TTC549 (cell line): ENCODE data around the gene COL17A1.

Experiments
- FAIRE-seq: peaks from 2 replicates; lab custom pipeline; 2012; peaks lifted over from hg19 to GRCh38; lab: Jason Lieb, UNC

The COL17A1 gene

DNA sequence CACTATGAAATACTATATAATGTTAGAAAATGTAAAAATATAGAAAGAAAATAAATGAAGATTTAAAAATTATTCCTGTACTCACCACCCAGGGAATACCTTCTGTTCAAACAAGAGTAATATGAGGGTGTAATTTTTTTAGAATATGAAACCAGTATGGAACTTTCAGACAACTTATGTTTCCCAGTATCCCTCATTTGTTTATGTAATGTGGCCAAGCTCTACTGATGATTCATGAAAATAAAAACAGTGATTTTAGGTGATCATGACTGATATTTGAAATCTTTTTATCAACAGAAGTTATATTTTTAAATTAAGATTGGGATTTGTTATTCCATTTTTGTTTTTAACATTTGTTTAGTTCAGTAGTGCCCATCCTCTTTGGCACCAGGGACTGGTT is 100.0 kb downstream of the COL17A1 start:
- FAIRE-seq = no peak

DNA sequence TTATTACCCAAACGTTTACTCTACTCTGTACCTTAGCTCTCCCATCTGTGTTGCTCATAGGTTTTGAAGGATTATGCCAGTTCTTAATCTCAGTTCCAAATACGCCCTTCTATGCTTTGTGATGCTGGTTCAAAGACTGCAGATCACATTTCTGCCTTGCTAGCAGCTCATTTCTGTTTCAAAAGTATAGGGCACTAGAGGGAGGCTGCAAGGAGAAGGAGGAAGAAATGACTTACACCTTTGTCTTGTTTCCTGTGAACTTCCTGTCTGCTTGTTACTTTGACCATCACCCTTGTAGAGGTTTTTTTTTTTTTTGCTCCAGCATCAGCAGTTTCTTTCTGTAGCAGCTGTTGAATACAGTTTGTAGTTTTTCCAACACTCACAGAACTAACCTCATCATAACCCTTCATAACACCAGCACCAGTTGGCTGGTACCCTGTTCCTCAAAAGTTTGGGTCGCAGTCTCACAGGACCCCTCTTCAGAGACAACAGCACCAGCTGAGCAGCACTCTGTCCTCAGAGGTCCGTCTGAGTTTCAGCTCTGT is 102.2 kb downstream of the COL17A1 start:
- no peak for FAIRE-seq

DNA sequence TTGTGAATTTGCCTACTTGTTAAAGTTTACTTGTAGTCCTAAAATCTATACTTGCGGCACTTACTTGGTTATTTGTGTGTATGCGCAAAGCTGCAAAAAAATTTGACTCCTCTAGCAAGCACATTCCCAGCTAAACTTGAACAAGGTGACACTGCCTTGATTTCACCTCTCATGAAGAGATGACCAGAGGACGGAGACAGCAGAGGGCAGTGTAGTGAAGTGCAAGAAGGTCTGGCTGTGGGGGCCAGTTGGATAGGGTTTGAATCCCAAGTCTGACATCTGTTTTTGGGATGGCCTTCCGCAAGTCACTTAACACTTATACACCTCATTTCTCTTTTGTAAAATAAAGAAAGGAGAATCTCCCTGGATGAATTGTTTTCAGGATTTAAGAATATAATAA is 103.0 kb downstream of the COL17A1 start:
- no peak for FAIRE-seq
